Fibroblast of pulmonary artery (primary cell): Measurements from ENCODE around the gene RNF112.
A peak's percentile ranks its signal among the peaks of the same experiment; 100 is the strongest.

Experiments used
- DNase-seq: peaks from one replicate; pipeline ENCODE4 v3.0.0-alpha.2; 2010; ENCODE audit warnings: low read depth
- H3K4me3 ChIP-seq: replicated peaks from 2 replicates; pipeline ENCODE4 v1.5.1; 2011; ENCODE audit warnings: low read depth, mild to moderate bottlenecking, control low read depth, low read length, moderate library complexity
- CTCF ChIP-seq: IDR thresholded peaks from 2 replicates; pipeline ENCODE4 v1.5.1; 2011; ENCODE audit warnings: mild to moderate bottlenecking, control low read depth, low read length, inconsistent platforms; ENCODE audit errors: missing control alignments

The RNF112 gene

GRCh38 chr17:19374136-19374535 is 36.9 kb upstream of the RNF112 start:
- H3K4me3 ChIP-seq: no peak overlapping the region
- no peak for TF ChIP-seq CTCF
- DNase-seq: no peak

- TF ChIP-seq CTCF: no peak
- no peak overlapping the region for H3K4me3 ChIP-seq
- DNase-seq: no peak
These were observed 35.3 kb upstream of the RNF112 start for GRCh38 chr17:19375732-19376131.

- H3K4me3 ChIP-seq: peak overlapping the region; percentile 74
- no peak for TF ChIP-seq CTCF
- no peak for DNase-seq
These were observed 34.2 kb upstream of the RNF112 start for GRCh38 chr17:19376811-19377210.

- DNase-seq: peak; percentile 99
- H3K4me3 ChIP-seq: peak overlapping the region; percentile 74
- TF ChIP-seq CTCF: no peak
These were observed 33.2 kb upstream of the RNF112 start for GRCh38 chr17:19377602-19378415.

- no peak for TF ChIP-seq CTCF
- peak within 1 kb of the TSS; percentile 74 for H3K4me3 ChIP-seq
- no peak for DNase-seq
These were observed 32.3 kb upstream of the RNF112 start, which contains the start of gene MAPK7 for GRCh38 chr17:19378416-19379360. Gene MAPK7, plus strand, starts transcription at chr17:19378498. Its CDS starts 403 bp downstream, at chr17:19378901.

GRCh38 chr17:19379361-19380065 is 31.5 kb upstream of the RNF112 start:
- peak overlapping the region; percentile 74 for H3K4me3 ChIP-seq
- no peak for DNase-seq
- no peak for TF ChIP-seq CTCF
